Mammary epithelial cell (primary cell): ENCODE measurements around the gene CMTM8.

Experiments used
- EZH2 ChIP-seq: IDR thresholded peaks from 2 replicates; pipeline ENCODE4 v1.6.1; 2012; ENCODE audit warnings: low read length, inconsistent platforms, borderline replicate concordance
- TF ChIP-seq, protein P1 (sequence below), 2 donors: IDR thresholded peaks in 1 of 2; conservative IDR thresholded peaks in 1 of 2; 2 replicates each; pipeline ENCODE4 v1.5.1; 2011 to 2012; ENCODE audit warnings: inconsistent platforms in 2 of 2, low read length in 2 of 2, mild to moderate bottlenecking in 2 of 2, control low read depth in 1 of 2, low read depth in 1 of 2; ENCODE audit not compliant: insufficient read depth in 1 of 2; ENCODE audit errors: extremely low read depth in 1 of 2

DNA sequence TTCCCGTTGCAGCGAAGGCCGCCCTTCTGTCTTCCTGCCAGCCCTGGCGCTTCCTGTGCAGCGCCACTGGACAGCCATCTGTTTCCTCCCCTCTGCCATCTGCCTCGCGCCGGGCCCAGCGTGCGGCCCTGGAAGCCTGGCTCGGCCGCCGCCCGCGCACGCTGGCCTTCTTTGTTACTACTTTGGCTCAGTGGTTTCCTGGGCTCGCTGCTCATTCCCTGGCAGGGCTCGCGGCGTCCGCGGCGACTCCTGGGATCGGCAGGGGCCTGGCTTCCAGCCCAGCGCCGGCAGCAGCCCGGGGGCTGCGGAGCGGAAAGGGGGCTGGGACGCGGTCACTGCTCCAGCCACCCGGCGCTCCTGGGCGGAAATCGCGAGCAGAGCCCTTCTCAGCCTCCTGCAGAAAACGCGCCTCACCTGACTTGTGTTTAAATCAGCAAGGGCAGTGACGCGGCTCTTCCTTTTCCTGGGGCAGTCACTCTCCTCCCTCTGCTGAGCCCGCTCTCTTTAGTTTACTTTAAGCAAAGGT lies 163.1 kb downstream of the CMTM8 start:
- TF ChIP-seq, protein P1, sequence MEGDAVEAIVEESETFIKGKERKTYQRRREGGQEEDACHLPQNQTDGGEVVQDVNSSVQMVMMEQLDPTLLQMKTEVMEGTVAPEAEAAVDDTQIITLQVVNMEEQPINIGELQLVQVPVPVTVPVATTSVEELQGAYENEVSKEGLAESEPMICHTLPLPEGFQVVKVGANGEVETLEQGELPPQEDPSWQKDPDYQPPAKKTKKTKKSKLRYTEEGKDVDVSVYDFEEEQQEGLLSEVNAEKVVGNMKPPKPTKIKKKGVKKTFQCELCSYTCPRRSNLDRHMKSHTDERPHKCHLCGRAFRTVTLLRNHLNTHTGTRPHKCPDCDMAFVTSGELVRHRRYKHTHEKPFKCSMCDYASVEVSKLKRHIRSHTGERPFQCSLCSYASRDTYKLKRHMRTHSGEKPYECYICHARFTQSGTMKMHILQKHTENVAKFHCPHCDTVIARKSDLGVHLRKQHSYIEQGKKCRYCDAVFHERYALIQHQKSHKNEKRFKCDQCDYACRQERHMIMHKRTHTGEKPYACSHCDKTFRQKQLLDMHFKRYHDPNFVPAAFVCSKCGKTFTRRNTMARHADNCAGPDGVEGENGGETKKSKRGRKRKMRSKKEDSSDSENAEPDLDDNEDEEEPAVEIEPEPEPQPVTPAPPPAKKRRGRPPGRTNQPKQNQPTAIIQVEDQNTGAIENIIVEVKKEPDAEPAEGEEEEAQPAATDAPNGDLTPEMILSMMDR (conservative IDR thresholded peaks at IDR 0.05 in 1 of 2, IDR thresholded peaks at IDR 0.05 in 1 of 2; ENCODE audit: extremely low read depth in 1 of 2, insufficient read depth in 1 of 2, low read depth in 1 of 2, low read length in 2 of 2) = no peak
- TF ChIP-seq EZH2 = no peak
